NT2/D1 (cell line): ENCODE measurements around the gene TBC1D30.

Source experiments
- SUZ12 ChIP-seq: IDR thresholded peaks from 2 replicates; pipeline ENCODE4 v1.6.1; 2011; ENCODE audit not compliant: insufficient read length, insufficient read depth; ENCODE audit errors: extremely low read depth
- YY1 ChIP-seq: IDR thresholded peaks from 2 replicates; pipeline ENCODE4 v1.6.1; 2011; ENCODE audit not compliant: insufficient read length, insufficient read depth
- ZNF274 ChIP-seq: IDR thresholded peaks from 2 replicates; pipeline ENCODE4 v1.6.1; 2011; ENCODE audit warnings: mild to moderate bottlenecking, low read depth, low read length

- no peak for TF ChIP-seq YY1
- no peak for TF ChIP-seq ZNF274
- no peak for TF ChIP-seq SUZ12
These were observed 58.2 kb downstream of the TBC1D30 start for GRCh38 chr12:64882687-64883086.
